AG08395 (cell line): ENCODE results near the gene TMCO6.
"Not testable (repeated sequence)": the region's sequence is repeated elsewhere in the genome, so short reads cannot be mapped to it uniquely, and the experiment has no call there.

Source experiments
- DNase-seq: peaks from one replicate; pipeline ENCODE4 v3.0.0; 2012; ENCODE audit warnings: mixed read lengths, low spot score

TMCO6 gene

DNA sequence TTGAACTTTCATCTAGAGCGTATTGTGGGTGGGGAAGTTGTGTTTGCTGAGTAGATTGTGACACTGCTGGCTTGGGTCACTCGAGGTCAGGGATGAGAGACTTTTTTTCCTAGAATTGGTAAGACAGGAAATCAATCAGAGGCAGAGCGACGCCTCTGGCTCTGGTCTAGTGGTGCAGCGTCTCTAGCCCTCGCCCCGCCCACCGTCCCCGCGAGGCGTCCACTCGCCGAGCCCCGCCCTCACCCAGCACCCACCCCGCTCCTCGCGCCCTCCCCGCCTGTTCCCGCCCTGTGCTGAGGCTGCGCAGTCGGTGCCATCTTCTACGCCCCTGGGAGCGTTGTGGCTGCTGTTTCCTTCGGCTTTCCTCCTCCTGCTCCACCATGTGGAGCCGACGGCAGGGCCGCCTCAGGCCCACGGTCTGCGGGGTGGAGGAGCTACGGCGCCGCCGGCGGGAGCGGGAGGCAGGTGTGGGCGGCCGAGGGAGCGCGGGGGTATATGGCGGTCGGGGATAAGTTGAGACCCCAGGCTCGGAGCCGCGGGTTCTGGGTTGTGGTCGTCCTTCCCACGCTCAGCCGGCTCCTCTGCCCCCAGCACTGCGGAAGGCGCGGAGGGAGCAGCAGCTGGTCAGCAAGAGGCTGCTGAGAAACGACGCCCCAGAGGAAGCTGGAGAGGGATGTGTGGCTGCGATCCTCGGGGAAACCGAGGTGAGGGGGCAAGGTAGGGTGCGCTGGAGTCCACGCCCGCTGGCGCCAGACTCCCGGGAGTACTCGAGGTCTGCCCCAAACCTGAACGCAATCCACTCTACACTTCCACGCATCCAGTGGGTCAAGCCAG is at the start of gene TMCO6:
TSS of gene TMCO6 (plus strand) at position 304 of the 834 bp plus-strand sequence. CDS start at position 381, 77 bp downstream.
- peak; percentile 100 for DNase-seq

GRCh38 chr5:140590861-140591260 is 48.4 kb upstream of the TMCO6 start:
- DNase-seq, result no peak

GRCh38 chr5:140591747-140592372 is 47.4 kb upstream of the TMCO6 start:
- peak; percentile 70 for DNase-seq

DNA sequence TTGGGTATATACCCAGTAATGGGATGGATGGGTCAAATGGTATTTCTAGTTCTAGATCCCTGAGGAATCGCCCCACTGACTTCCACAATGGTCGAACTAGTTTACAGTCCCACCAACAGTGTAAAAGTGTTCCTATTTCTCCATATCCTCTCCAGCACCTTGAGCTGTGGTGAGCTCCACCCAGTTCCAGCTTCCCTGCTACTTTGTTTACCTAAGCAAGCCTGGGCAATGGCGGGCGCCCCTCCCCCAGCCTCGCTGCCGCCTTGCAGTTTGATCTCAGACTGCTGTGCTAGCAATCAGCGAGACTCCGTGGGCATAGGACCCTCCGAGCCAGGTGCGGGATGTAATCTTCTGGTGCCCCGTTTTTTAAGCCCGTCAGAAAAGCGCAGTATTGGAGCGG is 46.2 kb upstream of the TMCO6 start:
- DNase-seq, result not testable (repeated sequence)

- DNase-seq, result no peak
These were observed 45.1 kb upstream of the TMCO6 start for GRCh38 chr5:140594169-140594568.

- DNase-seq, result no peak
These were observed 43.5 kb upstream of the TMCO6 start for GRCh38 chr5:140595538-140596300.

GRCh38 chr5:140596321-140596741 is 42.9 kb upstream of the TMCO6 start:
- DNase-seq, result no peak

DNA sequence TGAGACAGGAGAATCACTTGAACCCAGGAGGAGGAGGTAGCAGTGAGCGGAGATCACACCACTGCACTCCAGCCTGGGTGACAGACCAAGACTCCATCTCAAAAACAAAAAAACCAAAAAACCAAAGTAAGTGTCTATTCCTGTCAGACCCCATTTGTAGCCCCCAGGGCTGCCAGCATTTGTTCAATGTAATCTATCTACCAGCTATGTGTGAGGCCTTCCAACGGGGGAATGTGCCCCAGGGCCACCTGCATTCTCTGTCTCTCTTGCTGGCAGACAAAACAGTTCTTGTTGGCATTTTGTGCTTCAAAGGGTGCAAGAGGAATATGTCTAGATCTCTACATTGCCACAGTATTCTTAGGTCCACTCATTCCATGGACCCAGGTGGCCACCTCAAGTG is 40.4 kb upstream of the TMCO6 start:
- no peak for DNase-seq

- no peak for DNase-seq
These were observed 39.2 kb upstream of the TMCO6 start for GRCh38 chr5:140600096-140600495.

- DNase-seq, result no peak
These were observed 37.1 kb upstream of the TMCO6 start for GRCh38 chr5:140602147-140602546.

- not testable (repeated sequence) for DNase-seq
These were observed 35.9 kb upstream of the TMCO6 start for GRCh38 chr5:140603446-140603698.

DNA sequence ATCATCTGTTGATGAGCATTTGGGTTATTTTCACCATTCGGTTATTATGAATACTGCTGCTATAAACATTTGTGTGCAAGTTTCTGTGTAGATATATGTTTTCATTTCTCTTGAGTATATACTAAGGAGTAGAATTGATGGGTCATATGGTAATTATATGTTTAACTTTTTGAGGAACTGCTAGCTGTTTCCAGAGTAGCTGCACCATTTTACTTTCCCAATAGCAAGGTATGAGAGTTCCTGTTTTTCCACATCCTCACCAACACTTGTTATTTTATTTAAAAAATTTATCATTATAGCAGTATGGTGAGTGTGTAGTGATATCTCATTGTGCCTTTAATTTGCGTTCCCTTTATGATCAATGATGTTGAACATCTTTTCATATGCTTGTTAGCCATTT is 35.5 kb upstream of the TMCO6 start:
- DNase-seq, result no peak

DNA sequence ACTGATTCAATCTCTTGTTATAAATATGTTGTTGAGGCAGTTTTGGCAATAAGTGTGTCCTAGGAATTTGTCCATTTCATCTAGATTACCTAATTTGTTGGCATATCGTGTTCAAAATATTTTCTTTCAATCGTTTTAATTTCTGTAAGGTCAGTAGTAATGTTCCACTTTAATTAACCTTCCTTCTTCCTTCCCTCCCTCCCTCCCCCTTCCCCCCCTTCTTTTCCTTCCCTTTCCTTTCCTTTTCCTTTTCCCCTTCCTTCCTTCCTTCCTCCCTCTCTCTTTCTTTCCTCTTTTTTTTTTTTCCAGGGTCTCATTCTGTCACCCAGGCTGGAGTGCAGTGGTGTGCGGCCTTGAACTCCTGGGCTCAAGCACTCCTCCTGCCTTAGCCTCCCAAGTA is 33.4 kb upstream of the TMCO6 start:
- DNase-seq, result no peak

DNA sequence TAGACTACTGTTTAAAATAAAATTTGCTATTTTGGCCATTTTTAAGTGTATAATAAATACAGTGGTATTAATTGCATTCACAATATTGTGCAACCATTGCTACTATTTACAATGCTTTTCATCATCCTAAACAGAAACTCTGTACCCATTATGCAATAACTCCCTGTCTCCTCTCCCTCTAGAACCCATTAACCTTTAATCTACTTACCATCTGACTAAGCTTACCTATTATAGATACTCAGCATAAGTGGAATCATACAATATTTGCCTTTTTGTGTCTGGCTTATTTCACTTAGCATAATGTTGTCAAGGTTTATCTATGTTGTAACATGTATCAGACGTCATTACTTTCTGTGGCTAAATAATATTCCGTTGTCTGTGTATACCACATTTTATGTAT is 32.2 kb upstream of the TMCO6 start:
- no peak for DNase-seq

DNA sequence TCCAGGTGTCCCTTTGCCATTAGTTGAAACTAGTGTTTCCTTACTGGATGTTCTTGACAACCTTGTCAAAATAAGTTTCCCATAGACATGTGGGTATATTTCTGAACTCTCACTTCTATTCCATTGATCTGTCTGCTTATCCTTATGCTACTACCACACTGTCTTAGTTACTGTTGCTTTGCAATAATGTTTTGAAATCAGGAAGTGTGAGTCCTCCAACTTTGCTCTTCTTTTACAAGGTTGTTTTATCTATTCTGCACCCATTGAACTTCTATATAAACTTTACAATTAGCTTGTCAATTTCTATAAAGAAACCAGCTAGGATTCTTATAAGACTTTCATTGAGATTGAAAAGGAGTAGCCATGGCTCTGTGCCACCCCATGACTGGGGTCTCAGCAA is 30.5 kb upstream of the TMCO6 start:
- DNase-seq, result no peak

- DNase-seq, result peak; percentile 21
These were observed 30.1 kb upstream of the TMCO6 start for GRCh38 chr5:140609126-140609525.

DNA sequence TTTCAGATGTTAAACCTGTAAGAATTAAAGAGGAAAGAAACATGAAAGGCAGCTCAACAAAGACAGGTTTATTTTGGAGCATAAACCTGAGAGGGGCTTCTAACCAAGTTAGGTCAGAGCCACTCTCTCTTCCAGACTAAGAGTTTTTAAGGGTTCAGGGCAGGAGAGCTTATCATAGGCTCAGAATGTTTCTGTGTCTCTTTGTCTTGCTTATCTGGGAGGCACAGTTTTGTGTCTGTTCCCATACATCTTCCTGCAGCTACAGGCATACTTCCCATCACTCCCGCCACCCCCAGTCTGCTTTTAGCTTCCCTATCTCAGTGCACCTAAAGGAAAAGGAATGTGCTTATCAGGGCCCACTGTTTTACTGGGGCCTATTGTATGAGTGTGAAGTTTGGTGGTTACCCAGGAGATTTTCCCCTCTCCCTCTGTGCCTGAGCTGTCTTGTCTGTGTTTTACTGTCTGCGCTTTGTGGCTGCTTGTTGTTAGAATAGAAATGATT is 28.2 kb upstream of the TMCO6 start:
- DNase-seq, result no peak

DNA sequence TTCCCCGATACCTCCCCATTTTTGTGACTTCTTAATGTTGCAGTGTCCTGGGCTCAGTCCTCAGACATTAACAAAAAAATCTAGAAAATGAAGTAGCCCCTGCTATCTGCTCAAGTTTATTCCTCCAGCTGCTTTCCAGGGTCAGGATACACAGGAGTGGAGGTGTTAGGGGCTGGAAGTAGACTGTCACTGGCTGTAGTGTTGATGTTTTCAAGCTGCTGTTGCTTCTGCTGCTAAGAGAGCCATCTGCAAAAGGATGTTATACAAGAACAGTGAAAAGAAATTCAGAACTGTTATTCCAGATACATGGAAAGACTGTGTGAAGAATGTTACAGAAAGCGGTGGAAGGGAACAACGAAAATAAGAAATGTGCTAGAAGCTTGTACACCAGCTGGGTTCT is 16.9 kb upstream of the TMCO6 start:
- DNase-seq, result no peak

DNA sequence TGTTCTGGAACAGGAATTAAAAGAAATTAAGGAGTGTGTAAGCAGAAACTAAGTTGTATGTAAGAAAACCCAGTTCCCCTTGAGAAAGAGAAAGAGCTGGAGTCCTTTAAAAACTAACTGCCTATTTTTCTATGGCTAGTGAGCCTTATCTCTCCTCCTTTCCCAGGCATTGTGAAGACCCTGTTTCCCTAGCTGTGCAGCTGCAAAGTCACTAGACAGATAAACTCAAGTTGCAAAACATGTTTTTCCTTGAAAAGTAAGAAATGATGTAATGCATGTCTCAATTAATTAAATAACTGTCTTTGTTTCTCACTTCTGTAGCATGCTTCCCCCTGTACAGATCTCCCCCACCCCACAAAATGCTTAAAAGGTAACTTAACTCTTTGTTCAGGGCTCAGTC is 16.2 kb upstream of the TMCO6 start:
- not testable (repeated sequence) for DNase-seq

- DNase-seq, result not testable (repeated sequence)
These were observed 14.4 kb upstream of the TMCO6 start for GRCh38 chr5:140624886-140625285.

DNA sequence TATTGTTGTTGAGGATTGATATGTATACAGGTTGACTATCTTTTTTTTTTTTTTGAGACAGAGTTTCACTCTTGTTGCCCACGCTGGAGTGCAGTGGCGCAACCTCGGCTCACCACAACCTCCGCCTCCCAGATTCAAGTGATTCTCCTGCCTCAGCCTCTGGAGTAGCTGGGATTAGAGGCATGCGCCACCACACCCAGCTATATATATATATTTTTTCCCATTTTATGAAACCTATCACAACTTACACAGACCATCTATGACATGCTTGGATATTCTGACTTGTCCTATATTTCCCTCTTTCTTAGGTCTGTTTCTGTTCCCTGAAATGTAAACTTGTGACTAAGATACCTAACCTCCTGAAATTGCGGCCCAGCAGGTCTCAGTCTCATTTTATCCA is 11.3 kb upstream of the TMCO6 start:
- DNase-seq, result no peak

- no peak for DNase-seq
These were observed 10.5 kb upstream of the TMCO6 start for GRCh38 chr5:140628711-140629110.
